HepG2 (cell line): ENCODE data around the gene LRGUK. TPM values are rescaled to one million over a fixed set of nuclear protein-coding genes. Genes with fewer than 3 reads are reported as not detected.
A peak's percentile ranks its signal among the peaks of the same experiment; 100 is the strongest.

ENCODE experiments used
- ARID4A ChIP-seq: sonication (generic); formaldehyde crosslinking; IDR thresholded peaks from 2 replicates; pipeline ENCODE4 v1.5.0; 2020; ENCODE audit warnings: mild to moderate bottlenecking, missing genetic modification reagents, borderline replicate concordance
- BCL6 ChIP-seq: IDR thresholded peaks from 2 replicates; pipeline ENCODE4 v1.6.1; 2016; ENCODE audit warnings: missing genetic modification reagents, missing compliant biosample characterization
- BORCS8-MEF2B ChIP-seq: sonication (generic); formaldehyde crosslinking; IDR thresholded peaks from 2 replicates; pipeline ENCODE4 v1.8.0; 2022; ENCODE audit warnings: mild to moderate bottlenecking, missing genetic modification reagents
- CBFB ChIP-seq: sonication (generic); formaldehyde crosslinking; IDR thresholded peaks from 2 replicates; pipeline ENCODE4 v1.4.0; 2020; ENCODE audit warnings: missing genetic modification reagents
- CBX5 ChIP-seq: sonication (generic); formaldehyde crosslinking; IDR thresholded peaks from 2 replicates; pipeline ENCODE4 v1.4.0; 2020; ENCODE audit warnings: missing genetic modification reagents, borderline replicate concordance
- EHMT2 ChIP-seq: fragments of 200-600 bp; sonication (generic); IDR thresholded peaks from 2 replicates; pipeline ENCODE4 v1.7.0; 2017; ENCODE audit warnings: antibody characterized with exemption, low read depth, low read length, borderline replicate concordance
- EZH2 ChIP-seq: conservative IDR thresholded peaks from 2 replicates; pipeline ENCODE4 v1.6.1; 2012; ENCODE audit warnings: mild to moderate bottlenecking, low read depth, low read length, moderate library complexity
- HDAC2 ChIP-seq: sonication (generic); formaldehyde crosslinking; IDR thresholded peaks from 2 replicates; pipeline ENCODE4 v1.4.0; 2020; ENCODE audit warnings: missing genetic modification reagents
- IRF2 ChIP-seq: IDR thresholded peaks from 2 replicates; pipeline ENCODE4 v1.6.1; 2018; ENCODE audit warnings: missing genetic modification reagents, missing compliant biosample characterization
- KDM1A ChIP-seq: IDR thresholded peaks from 2 replicates; pipeline ENCODE4 v1.6.1; 2016; ENCODE audit warnings: missing compliant biosample characterization
- LCORL ChIP-seq, 2 experiments: fragments of 450-650 bp in 1 of 2; sonication (generic) in 1 of 2; formaldehyde crosslinking in 1 of 2; IDR thresholded peaks; 2 replicates each; pipeline versions ENCODE4 v1.5.0 to v1.6.1; 2017 to 2020; ENCODE audit warnings: antibody characterized with exemption in 1 of 2, missing genetic modification reagents in 1 of 2
- MAF1 ChIP-seq: sonication (generic); formaldehyde crosslinking; IDR thresholded peaks from 2 replicates; pipeline ENCODE4 v1.5.0; 2020; ENCODE audit warnings: missing genetic modification reagents, borderline replicate concordance
- MTA1 ChIP-seq: sonication (generic); formaldehyde crosslinking; IDR thresholded peaks from 2 replicates; pipeline ENCODE4 v1.4.0; 2020; ENCODE audit warnings: missing genetic modification reagents, mild to moderate bottlenecking, borderline replicate concordance
- NFE2L1 ChIP-seq: sonication (generic); formaldehyde crosslinking; IDR thresholded peaks from 2 replicates; pipeline ENCODE4 v1.4.0; 2020; ENCODE audit warnings: missing genetic modification reagents, mild to moderate bottlenecking, borderline replicate concordance
- NFYC ChIP-seq: IDR thresholded peaks from 2 replicates; pipeline ENCODE4 v1.6.1; 2016; ENCODE audit warnings: missing genetic modification reagents, missing compliant biosample characterization
- NKX3-1 ChIP-seq: sonication (generic); formaldehyde crosslinking; IDR thresholded peaks from 2 replicates; pipeline ENCODE4 v1.5.0; 2020; ENCODE audit warnings: missing genetic modification reagents
- PLSCR1 ChIP-seq: sonication (generic); formaldehyde crosslinking; IDR thresholded peaks from 2 replicates; pipeline ENCODE4 v1.5.0; 2020; ENCODE audit warnings: missing genetic modification reagents, mild to moderate bottlenecking, borderline replicate concordance
- SMC3 ChIP-seq: IDR thresholded peaks from 2 replicates; pipeline ENCODE4 v1.6.1; 2011; ENCODE audit warnings: low read length, improper control_type of control experiment
- ZFX ChIP-seq: sonication (generic); formaldehyde crosslinking; IDR thresholded peaks from 2 replicates; pipeline ENCODE4 v1.4.0; 2020; ENCODE audit warnings: mild to moderate bottlenecking, low read depth, missing genetic modification reagents, moderate library complexity
- ZNF124 ChIP-seq: sonication (generic); formaldehyde crosslinking; IDR thresholded peaks from 2 replicates; pipeline ENCODE4 v1.4.0; 2020; ENCODE audit warnings: missing genetic modification reagents
- ZNF225 ChIP-seq: sonication (generic); formaldehyde crosslinking; IDR thresholded peaks from 2 replicates; pipeline ENCODE4 v1.4.0; 2020; ENCODE audit warnings: mild to moderate bottlenecking, missing genetic modification reagents
- ZNF235 ChIP-seq: sonication (generic); formaldehyde crosslinking; IDR thresholded peaks from 2 replicates; pipeline ENCODE4 v1.8.1; 2023; ENCODE audit warnings: mild to moderate bottlenecking, missing genetic modification reagents, borderline replicate concordance
- ZNF530 ChIP-seq: sonication (generic); formaldehyde crosslinking; IDR thresholded peaks from 2 replicates; pipeline ENCODE4 v1.5.0; 2020; ENCODE audit warnings: low read depth, mild to moderate bottlenecking, missing genetic modification reagents
- ZNF7 ChIP-seq: IDR thresholded peaks from 2 replicates; pipeline ENCODE4 v1.6.1; 2016; ENCODE audit warnings: missing biosample characterization, missing genetic modification reagents
- ZNF772 ChIP-seq: sonication (generic); formaldehyde crosslinking; IDR thresholded peaks from 2 replicates; pipeline ENCODE4 v1.5.0; 2020; ENCODE audit warnings: mild to moderate bottlenecking, missing genetic modification reagents
- ZNF788 ChIP-seq: sonication (generic); formaldehyde crosslinking; IDR thresholded peaks from 2 replicates; pipeline ENCODE4 v1.5.0; 2020; ENCODE audit warnings: mild to moderate bottlenecking, missing genetic modification reagents, borderline replicate concordance
- polyA plus RNA-seq, 8 experiments: library from polyadenylated mRNA; depleted of rRNA in 3 of 8; stranded (reverse) in 7 of 8; unstranded in 1 of 8; fragments of >200 nt; fragmentation: Illumina TruSeq in 4 of 8; extraction: Trizol in 4 of 8; gene quantifications; 2 replicates each; pipeline versions ENCODE4 v1.2.1 to v1.2.3, GENCODE V29; 2011 to 2016; ENCODE audit warnings: low read depth in 4 of 8, missing spikeins in 1 of 8, mixed read lengths in 1 of 8; ENCODE audit not compliant: insufficient read depth in 1 of 8
- total RNA-seq, 5 experiments: library from RNA; depleted of rRNA; stranded (reverse); fragments of >200 nt; fragmentation: Illumina TruSeq; extraction: Trizol; gene quantifications; 2 replicates each; pipeline ENCODE4 v1.2.3, GENCODE V29; 2016; ENCODE audit warnings: low read depth in 1 of 5

The LRGUK gene
- total and polyA plus RNA-seq, 2 of the 13 experiments (the other 11 are each of a cell fraction or from before 2014, with no cell fraction given) = 0.18 to 0.20 TPM

- TF ChIP-seq ARID4A = no peak
- no peak for TF ChIP-seq NFE2L1 (CRISPR knock-in tag)
- no peak for TF ChIP-seq ZNF7 (CRISPR knock-in tag)
- TF ChIP-seq BCL6 (CRISPR knock-in tag) = no peak
- 0 out of 2 replicates have a peak, but pooled peaks have one; percentile 39 for TF ChIP-seq KDM1A (CRISPR knock-in tag)
- TF ChIP-seq ZNF530 (CRISPR knock-in tag) = no peak
- no peak for TF ChIP-seq EHMT2
- no peak for TF ChIP-seq NFYC
- TF ChIP-seq MTA1 (CRISPR knock-in tag) = no peak
- TF ChIP-seq ZFX (CRISPR knock-in tag) = no peak
- peak; percentile 85; the same call in 1 of the 2 replicates for TF ChIP-seq SMC3
- TF ChIP-seq MAF1 (CRISPR knock-in tag) = no peak
- no peak for TF ChIP-seq CBFB (CRISPR knock-in tag)
- TF ChIP-seq ZNF235 (CRISPR knock-in tag) = no peak
- TF ChIP-seq PLSCR1 (CRISPR knock-in tag) = no peak
- TF ChIP-seq ZNF124 (CRISPR knock-in tag) = no peak
- TF ChIP-seq NKX3-1 = no peak
- TF ChIP-seq ZNF788 (CRISPR knock-in tag) = peak; percentile 43; the same call in 1 of the 2 replicates
- no peak for TF ChIP-seq LCORL (IDR thresholded peaks at IDR 0.05)
- TF ChIP-seq LCORL (CRISPR knock-in tag; IDR thresholded peaks at IDR 0.05) = 0 out of 2 replicates have a peak, but pooled peaks have one; percentile 26
- 0 out of 2 replicates have a peak, but pooled peaks have one; percentile 35 for TF ChIP-seq BORCS8-MEF2B
- TF ChIP-seq EZH2 = no peak
- 0 out of 2 replicates have a peak, but pooled peaks have one; percentile 42 for TF ChIP-seq IRF2
- 0 out of 2 replicates have a peak, but pooled peaks have one; percentile 28 for TF ChIP-seq CBX5 (CRISPR knock-in tag)
- peak; percentile 33; the same call in 1 of the 2 replicates for TF ChIP-seq HDAC2 (CRISPR knock-in tag)
- TF ChIP-seq ZNF225 (CRISPR knock-in tag) = no peak
- TF ChIP-seq ZNF772 (CRISPR knock-in tag) = no peak
Measured at GRCh38 chr7:134140889-134141867, 14.0 kb downstream of the LRGUK start (continued).
